Fibroblast of lung (primary cell): ENCODE measurements around the gene APOA1.

ENCODE experiments used
- EZH2 ChIP-seq: IDR thresholded peaks from 2 replicates; pipeline ENCODE4 v1.5.1; 2012; ENCODE audit warnings: low read length, control low read depth, mild to moderate bottlenecking; ENCODE audit errors: missing control alignments
- TF ChIP-seq, protein P1 (sequence below), 2 donors: IDR thresholded peaks in 1 of 2; conservative IDR thresholded peaks in 1 of 2; 1 replicate in 1 of 2; 2 replicates in 1 of 2; pipeline ENCODE4 v1.5.1; 2011 to 2012; ENCODE audit warnings: low read length in 2 of 2, control low read depth in 1 of 2, inconsistent platforms in 1 of 2, low read depth in 1 of 2, mild to moderate bottlenecking in 1 of 2

DNA sequence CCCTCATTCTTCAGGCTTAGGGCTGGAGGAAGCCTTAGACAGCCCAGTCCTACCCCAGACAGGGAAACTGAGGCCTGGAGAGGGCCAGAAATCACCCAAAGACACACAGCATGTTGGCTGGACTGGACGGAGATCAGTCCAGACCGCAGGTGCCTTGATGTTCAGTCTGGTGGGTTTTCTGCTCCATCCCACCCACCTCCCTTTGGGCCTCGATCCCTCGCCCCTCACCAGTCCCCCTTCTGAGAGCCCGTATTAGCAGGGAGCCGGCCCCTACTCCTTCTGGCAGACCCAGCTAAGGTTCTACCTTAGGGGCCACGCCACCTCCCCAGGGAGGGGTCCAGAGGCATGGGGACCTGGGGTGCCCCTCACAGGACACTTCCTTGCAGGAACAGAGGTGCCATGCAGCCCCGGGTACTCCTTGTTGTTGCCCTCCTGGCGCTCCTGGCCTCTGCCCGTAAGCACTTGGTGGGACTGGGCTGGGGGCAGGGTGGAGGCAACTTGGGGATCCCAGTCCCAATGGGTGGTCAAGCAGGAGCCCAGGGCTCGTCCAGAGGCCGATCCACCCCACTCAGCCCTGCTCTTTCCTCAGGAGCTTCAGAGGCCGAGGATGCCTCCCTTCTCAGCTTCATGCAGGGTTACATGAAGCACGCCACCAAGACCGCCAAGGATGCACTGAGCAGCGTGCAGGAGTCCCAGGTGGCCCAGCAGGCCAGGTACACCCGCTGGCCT is 7.1 kb downstream of the APOA1 start:
- TF ChIP-seq, protein P1, sequence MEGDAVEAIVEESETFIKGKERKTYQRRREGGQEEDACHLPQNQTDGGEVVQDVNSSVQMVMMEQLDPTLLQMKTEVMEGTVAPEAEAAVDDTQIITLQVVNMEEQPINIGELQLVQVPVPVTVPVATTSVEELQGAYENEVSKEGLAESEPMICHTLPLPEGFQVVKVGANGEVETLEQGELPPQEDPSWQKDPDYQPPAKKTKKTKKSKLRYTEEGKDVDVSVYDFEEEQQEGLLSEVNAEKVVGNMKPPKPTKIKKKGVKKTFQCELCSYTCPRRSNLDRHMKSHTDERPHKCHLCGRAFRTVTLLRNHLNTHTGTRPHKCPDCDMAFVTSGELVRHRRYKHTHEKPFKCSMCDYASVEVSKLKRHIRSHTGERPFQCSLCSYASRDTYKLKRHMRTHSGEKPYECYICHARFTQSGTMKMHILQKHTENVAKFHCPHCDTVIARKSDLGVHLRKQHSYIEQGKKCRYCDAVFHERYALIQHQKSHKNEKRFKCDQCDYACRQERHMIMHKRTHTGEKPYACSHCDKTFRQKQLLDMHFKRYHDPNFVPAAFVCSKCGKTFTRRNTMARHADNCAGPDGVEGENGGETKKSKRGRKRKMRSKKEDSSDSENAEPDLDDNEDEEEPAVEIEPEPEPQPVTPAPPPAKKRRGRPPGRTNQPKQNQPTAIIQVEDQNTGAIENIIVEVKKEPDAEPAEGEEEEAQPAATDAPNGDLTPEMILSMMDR (conservative IDR thresholded peaks at IDR 0.05 in 1 of 2, IDR thresholded peaks at IDR 0.05 in 1 of 2; ENCODE audit: low read depth in 1 of 2, low read length in 2 of 2), result no peak
- no peak for TF ChIP-seq EZH2
